NCI-H2171 treated with DMSO at 0.1 percent for 48 hours (cell line): ENCODE data around the gene ZNF526.

Source experiments
- DNase-seq: peaks from one replicate; lab custom pipeline; 2025; lab: John Stamatoyannopoulos, UW

Gene ZNF526

DNA sequence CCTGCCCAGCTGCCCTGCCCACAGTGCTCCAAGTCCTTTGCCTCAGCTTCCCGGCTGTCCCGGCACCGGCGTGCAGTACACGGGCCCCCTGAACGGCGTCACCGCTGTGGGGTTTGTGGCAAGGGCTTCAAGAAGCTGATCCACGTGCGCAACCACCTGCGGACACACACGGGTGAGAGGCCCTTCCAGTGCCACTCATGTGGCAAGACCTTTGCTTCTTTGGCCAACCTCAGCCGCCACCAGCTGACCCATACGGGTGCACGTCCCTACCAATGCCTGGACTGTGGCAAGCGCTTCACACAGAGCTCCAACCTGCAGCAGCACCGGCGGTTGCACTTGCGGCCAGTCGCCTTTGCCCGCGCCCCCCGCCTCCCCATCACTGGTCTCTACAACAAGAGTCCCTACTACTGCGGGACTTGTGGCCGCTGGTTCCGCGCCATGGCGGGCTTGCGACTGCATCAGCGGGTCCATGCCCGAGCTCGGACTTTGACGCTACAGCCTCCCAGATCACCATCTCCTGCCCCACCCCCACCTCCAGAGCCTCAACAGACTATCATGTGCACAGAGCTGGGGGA, 5.7 kb downstream of the ZNF526 start:
- DNase-seq: no peak

DNA sequence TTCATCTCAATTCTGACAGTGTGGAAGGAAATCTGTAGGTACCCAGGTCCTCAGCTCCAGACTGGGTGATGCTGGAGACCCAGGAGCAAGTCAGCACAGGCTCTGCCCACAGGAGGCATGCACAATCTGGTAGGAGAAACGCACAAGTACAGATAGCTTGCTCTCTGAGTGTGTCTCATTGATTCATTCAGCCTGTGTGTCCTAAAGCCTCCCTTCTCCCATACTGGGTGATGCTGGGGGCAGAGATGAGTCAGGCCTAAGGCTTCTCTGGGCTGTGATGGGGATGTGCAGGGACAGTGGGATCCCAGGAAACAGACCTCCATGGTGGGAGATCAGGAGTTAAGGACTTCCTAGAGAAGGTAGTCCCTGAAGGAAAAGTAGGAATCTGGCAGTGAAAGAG, 6.8 kb downstream of the ZNF526 start:
- no peak for DNase-seq

DNA sequence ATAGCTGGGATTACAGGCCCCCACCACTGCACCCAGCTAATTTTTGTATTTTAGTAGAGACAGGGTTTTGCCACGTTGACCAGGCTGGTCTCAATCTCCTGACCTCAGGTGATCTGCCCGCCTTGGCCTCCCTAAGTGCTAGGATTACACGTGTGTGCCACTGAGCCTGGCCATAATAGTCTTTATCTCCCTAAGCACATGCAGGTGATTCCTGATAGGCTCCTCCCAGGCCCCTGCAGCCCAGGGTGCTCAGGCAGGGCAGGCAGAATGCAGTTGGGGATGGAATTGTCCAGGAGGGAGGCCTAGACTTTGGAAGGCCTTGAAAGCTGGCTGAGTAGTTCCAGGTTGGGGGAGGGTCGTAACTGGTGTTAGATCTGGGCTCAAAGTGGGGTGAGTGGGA, 8.5 kb downstream of the ZNF526 start:
- DNase-seq: no peak

DNA sequence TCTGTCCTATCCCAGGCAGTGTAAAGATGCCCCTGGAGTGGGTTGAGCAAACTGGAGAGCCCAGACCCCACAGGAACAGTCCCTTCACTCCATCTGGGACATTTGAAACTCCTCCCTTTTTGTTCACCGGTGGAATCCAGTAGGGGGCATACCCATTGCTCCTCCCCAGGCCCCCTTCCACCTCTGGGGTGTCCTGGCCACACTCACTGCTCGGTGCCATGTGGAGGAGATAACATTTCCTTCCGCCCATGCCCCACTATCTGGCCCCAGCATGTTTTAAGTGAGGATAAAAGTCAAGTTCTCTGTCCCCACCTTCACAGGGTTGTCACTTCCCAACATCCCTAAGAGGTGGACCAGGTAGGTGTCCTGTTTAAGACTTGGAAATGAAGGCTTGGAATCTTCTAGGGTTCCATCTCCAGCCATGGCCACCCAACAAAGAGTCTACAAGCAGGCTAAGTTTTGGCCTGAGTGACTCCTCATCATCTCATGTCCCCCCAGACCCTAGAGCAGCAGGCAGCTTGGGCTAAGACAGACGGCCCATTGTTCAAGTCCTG, 9.3 kb downstream of the ZNF526 start:
- DNase-seq: no peak

DNA sequence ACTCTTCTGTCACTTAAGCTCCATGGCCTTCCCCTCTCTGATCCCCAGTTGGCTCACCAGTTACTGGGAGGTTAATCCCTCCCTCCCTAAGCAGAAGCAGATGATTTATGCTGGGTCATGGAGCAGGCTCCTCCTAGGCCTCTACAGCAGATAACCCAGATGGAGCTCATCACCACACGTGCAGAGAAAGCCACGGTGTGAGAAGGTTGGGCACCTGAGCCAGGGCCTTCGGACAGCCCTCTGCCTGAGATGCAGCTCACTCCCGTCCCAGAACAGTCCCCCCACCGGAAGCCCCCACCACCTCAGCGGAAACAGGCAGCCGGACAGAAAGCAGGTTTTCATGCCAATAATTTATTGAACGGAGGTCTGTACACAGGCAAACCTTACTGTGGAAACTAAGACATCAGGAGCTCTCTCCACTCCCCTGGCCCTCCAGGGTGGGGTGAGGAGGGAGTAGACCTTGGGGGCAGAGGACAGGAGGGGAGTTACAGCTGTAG, 9.8 kb downstream of the ZNF526 start:
- DNase-seq: no peak

DNA sequence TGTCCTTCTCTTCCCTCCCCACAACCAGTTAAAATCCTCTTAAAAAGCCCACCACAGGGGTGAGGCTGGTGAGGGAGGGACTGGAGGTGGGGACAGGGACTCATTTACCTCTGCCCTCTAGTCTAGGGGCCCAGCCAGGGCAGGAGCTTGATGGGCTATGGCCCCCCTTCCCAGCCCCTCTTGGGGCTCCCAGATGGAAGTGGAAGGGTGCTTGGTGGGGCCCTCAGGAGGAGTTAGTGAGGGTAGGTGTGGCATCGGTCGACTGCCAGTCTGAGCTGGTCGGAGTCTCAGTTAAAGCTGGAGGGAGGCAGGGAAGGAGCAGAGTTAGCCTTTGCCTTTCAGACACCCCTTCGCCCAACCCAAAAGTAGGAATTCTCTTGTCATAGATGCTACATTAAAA, 10.5 kb downstream of the ZNF526 start:
- DNase-seq: no peak

DNA sequence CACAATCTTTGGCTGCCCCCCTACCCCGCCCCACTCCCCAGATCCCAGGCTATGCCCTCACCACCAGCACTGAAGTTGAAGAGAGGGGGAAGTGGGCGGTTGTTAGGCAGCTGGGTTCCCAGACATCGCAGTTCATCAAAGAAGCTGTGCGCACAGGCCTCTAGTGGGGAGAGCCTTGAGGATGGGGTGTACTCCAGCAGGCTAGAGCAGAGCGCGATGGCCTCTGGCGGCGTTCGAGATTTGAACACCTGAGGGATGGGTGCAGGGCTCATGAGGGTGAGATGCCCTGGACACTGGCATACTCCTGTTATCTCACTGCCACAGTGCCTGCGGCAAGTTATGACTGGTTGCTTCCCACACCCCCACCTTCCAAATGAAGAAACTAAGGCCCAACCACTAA, 12.3 kb downstream of the ZNF526 start:
- no peak for DNase-seq

DNA sequence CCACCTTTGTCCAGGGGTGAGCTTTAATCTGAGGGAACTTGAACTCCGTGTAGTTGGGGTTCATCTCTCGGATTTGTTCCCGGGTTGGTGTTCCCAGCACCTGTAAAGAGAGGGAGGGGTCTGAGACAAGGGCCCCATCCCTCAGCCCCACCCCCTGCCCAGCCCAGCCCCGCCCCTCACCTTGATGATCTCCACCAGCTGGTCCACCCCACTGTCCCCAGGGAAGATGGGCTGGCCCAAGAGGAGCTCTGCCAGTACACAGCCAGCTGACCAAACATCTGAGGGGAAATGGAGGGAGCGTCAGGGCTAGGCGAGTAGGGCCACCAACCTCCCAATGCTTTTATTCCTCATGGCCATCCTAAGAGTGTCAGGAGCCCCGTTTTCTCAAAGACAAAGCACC, 13.0 kb downstream of the ZNF526 start:
- DNase-seq: no peak

DNA sequence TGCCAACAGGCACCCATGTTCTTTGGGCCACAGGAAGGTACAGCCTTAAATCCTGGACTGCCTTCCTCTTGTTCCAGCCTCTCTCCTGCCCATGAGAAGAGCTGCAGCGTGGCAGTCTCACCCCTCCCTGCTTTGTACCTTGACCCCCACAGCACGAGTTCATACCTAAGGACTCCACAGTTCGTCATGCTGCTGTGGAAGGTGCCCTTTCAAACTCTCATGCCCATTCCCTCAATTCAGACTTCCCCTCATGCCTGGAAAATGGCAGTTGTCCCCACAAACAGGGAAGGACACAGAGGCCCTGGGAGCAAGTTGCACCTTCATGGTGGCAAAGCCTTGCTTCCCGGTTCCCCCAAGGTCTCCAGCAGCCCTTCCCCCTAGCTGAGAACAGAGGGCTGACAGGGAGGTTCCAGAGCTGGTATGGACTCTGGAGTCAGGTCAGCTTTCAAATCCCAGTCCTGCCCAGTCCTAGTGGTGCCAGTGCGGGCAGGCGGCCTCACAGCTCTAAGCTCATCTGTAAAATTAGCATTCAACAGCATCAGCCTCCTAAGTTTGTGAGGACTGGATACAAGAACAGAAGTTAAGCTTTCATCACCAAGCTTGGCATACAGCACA, 13.7 kb downstream of the ZNF526 start:
- no peak for DNase-seq

DNA sequence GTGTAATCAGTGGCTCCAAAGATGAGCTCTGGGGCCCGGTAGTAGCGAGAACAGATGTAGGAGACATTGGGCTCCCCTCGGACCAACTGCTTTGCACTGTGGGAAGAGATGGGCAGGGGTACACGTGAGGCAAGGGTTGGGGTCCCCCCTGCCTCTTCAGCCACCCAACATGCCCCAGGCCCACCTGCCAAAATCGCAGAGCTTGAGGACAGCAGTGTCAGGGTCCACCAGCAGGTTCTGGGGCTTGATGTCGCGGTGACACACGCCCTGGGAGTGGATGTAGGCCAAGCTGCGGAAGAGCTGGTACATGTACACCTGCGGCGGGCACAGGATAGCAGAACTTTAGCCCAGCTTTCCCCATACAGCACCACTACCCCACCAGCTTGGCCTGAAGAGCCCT, 14.3 kb downstream of the ZNF526 start:
- DNase-seq: no peak

DNA sequence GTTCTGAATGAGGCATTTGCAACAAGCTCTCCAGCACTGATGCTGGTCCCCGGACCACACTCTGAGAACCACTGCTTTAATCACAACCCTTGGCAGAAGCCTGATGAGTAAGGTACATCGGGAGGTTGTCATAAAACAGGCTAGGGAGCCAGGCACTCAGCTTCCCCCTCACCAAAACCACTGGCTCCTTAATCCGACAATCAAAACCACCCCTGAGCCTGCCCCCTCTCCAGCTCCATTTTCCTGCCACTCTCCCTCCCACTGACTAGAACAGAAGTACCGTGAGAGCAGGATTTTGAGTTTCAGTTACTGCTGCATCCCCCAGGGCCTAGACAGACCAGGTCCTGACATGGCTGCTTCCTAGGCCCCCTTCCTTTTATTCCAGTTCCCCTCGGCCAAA, 15.1 kb downstream of the ZNF526 start:
- no peak for DNase-seq

DNA sequence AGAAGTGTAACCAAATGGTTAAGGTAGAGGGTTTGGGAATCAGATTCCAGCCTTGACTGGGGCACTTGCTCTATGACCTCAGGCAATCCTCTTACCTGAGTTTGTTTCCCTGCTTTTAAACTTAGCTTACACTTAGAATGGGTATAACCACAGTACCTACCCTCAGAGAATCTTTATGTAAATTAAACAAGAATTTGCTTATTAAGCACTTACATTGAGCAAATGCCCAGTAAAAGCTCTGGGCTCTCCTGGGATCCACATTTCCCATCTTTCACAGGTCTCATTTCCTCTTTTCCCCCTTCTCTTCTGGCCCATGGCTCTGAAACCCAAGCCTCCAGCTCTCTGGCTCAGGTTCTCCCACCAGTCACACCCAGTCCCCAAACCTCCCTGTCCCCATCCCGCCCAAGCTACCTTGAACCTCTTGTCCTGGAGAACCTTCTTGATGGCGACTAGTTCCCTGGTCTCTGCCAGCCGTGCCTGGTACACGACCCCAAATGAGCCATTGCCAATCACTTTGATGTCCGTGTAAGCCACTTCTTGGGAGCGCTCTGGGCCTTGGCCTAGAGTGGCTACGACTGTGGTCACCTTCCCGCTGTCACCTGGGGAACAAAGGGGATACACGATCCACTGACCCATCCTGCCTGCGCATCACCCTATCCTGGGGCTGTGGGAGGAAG, 19.6 kb downstream of the ZNF526 start:
- DNase-seq: no peak

DNA sequence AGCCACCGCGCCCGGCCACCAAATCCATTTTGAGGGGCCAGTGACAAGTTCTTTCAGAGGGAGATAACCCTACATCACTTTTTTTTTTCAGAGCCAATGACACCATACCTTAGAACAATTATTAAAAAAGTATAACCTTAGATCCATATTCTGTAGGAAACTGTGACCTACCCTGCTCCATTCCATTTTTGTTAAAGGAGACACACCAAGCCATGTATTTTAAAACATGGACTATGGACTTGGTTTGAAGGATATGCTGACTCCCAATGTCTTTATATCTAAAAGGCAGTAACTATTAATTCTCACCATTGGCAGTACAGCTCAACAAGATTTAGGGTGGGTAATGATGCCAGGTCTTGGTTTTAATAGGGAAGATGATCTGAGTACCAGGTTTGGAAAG, 21.2 kb downstream of the ZNF526 start:
- no peak for DNase-seq

DNA sequence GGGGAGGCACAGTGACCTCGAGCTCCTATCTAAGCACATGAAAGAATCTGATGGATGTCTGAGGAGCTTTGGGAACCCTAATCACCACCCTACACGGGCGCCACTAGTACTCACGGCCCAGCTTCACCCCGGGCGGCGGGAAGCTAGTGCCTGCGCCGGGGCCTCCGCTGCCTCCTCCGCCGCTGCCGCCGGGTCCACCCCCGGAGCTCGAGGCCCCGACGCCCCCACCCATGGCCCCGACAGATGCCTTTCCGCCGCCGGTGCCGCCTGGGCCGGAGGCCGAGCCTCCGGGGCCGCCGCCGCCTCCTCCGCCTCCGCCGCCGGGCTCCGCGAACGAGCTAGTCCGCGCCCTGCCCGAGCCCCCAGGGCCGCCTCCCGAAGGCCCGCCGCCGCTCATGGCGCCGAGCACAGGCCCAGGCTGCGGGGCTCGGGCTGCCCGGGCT, 22.0 kb downstream of the ZNF526 start:
- no peak for DNase-seq

DNA sequence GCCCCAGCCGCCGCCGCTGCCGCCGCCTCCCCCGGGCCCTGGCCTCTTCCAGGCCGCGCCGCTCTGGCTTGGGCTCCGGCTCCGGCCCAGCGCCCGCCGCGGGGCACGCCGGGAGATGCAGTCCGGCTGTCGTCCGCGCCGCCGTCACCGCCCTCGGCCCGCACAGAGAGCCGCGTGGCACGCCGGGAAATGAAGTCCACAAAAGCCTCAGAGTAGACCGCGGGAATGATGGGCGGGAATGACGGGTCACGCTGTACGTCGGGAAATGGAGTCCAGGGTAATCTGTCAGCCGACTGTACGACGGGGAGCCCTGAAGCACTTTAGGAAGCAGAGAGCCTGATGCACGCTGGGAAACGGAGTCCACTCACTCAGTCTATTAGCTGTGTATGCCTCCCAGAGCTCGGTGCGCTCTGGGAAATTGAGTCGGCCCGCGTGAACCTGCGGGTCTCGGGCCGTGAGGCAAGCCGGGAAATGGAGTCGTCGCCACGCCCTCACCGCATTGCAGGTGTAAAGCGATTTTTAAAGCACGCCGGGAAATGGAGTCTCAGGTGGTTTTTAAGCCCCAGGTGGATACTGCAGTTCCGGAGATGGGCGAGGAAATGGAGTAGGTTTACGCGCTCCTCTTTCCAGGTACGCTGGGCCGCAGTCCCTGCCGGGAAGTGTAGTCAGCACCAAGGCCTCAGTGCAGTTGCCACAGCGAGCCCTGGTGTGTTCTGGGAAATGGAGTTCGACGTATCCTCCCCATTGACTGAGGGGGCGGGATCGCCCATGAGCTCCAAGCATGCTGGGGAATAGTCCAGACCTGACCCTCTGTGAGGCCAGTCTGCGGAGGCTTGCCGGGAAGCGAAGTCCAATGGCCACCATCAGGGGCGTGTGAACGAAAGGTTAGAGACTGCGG, 22.6 kb downstream of the ZNF526 start, which contains the start of gene GSK3A:
Gene GSK3A (minus strand): TSS at position 91 of the 898 bp plus-strand sequence. CDS start 137 bp downstream, outside the sequence.
- peak; percentile 100 for DNase-seq

DNA sequence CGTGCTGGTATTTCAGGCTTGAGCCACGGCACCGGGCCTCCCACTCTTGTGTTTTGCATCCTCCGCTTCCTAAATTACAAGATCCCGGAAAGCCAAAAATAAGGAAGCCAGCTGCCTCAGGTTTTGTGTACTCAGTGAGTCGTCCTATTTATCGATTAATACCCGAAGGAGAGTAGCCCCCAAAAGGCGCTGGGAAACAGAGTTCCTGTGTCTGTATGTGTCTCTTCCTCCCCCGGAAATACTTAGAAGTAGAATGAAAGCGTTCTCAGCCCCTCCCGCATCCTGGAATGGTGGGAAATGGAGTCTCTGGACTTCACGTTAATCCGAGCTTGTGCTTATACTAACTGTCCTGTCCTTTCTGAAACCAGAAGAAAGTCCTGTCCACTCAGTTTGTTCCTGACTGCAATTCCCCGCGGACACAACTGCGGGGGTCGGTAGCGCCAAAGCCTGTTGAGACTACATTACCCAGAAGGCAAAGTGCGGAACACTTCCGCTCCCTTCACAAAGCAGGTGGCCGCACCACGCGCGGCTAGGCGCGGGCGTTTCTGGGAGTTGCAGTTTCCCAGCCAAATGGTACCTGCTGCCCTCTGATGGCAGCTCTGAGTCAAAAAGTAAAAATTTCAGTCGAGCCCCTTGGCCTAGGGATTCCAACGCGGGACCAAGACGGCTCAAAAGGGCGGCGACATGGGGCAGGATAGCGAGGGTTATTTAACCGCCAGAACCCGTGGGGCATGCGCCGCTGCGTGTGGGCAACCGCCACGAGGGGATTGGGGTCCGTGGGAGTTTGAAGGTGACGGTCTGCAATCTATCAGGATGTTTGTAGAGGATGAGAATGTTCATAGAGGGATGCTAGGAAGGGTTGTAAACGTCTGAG, 24.5 kb downstream of the ZNF526 start:
- DNase-seq: peak; percentile 93

DNA sequence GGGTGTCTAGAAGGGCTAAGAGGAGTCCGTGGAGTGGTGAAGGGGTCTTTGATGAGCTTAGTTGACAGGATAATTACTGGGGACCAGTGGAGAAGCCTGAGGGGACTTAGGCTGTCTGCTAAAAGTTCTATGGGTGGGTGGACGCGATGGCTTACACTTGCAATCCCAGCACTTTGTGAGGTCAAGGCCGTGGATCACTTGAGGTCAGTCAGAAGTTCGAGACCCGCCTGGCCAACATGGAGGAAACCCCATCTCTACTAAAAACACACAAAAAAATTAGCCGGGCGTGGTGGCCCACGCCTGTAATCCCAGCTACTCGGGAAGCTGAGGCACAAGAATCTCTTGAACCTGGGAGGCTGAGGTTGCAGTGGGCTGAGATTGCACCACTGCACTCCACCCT, 25.1 kb downstream of the ZNF526 start:
- no peak for DNase-seq

DNA sequence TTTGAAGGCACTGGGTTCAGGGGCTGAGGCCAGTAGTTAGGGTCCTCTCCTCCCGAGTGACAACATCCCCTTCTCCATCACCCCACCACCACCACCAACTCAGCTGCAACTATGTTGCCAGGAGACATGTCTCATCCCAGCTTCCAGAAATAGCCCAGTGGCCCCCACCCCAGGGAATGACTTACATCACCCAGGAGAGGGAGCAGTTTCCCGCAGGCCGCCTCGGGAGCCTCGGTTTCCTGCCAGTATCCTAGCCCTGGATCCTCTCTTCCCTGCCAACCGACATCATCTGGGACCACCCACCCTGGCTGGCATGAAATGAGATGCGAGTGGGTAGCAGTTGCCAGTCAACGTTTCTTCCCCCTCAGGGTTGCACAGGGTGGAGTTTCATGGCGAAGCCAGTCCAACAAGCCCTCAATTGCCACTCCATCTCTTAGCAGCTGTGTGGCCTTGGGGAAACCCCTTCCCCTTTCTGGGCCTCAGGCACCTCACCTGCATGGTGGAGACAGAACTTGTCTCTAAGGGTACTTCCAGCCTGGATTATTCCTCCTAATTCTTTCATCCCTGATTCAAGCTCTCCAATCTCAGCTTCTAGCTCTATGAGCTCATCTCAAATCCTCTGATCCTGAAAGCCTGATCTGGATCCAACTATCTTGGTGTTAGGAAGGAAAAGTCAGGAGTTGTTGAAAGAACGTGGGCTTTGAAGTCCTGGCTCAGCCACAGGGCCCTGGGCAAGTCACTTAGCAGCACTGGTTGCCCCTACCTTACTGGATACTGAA, 26.2 kb downstream of the ZNF526 start:
- no peak for DNase-seq

DNA sequence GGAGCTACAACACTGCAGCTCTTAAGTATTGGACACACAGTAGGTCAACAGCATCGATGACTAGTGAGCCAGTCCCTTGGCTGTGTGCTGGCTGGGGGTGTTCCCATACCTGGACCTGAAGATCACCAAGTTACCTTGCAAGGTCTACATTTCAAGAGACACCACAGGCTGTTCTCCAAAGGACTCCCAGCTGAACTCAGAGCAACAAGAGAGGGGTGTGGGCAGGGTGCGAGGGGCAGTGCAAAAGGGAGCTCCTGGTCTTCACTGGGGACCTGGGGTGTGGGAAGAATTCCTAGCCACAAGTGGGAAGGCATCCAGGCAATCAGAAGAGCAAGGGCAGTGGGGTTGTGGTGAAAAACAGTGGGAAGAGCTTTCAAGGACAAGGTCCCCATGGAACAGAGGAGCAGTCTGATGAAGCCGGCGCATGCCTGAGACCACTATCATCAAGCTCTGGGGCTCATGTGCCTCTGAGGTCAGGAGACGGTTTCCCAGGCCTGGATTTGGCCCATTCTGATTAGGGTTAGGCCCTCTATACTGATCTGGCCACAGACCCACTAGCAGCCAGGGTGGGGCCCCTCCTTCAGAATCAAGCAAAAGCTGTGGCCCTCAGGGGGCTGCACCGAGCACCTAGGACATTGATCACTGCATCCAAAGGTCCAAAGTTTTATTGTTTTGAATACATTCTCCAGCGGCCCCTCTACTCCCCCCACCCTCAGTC, 27.0 kb downstream of the ZNF526 start:
- no peak for DNase-seq
